RWPE2 (cell line): ENCODE measurements around the gene ITGB6.
A peak's percentile ranks its signal among the peaks of the same experiment; 100 is the strongest.

Experiments used
- ATAC-seq: fragments of 200-7000 bp; cut with Tn5 transposase; 3 replicates; pipeline ENCODE4 v1.9.1; 2021; ENCODE audit warnings: low read depth
- DNase-seq: peaks from one replicate; pipeline ENCODE4 v3.0.0-alpha.2; 2020; ENCODE audit warnings: low spot score
- H3K27ac ChIP-seq: fragments of 450-650 bp; 2 replicates; pipeline ENCODE4 v1.5.1; 2017; ENCODE audit warnings: mild to moderate bottlenecking; ENCODE audit not compliant: poor library complexity, severe bottlenecking
- H3K27me3 ChIP-seq: fragments of 250-450 bp; sonication (Bioruptor Pico); 2 replicates; pipeline ENCODE4 v1.5.1; 2021; ENCODE audit warnings: mild to moderate bottlenecking, moderate library complexity; ENCODE audit not compliant: insufficient read depth, poor library complexity, severe bottlenecking
- H3K36me3 ChIP-seq: fragments of 250-450 bp; sonication (Bioruptor Pico); 2 replicates; pipeline ENCODE4 v1.5.1; 2020; ENCODE audit warnings: low read depth, mild to moderate bottlenecking, moderate library complexity
- H3K4me1 ChIP-seq: fragments of 250-450 bp; sonication (Bioruptor Pico); 2 replicates; pipeline ENCODE4 v1.5.1; 2021; ENCODE audit warnings: mild to moderate bottlenecking, moderate library complexity; ENCODE audit not compliant: insufficient read depth, poor library complexity, severe bottlenecking
- H3K4me3 ChIP-seq: fragments of 250-450 bp; sonication (Bioruptor Pico); 2 replicates; pipeline ENCODE4 v1.5.1; 2021; ENCODE audit warnings: mild to moderate bottlenecking, moderate library complexity; ENCODE audit not compliant: severe bottlenecking
- H3K9me3 ChIP-seq: fragments of 250-450 bp; sonication (Bioruptor Pico); 2 replicates; pipeline ENCODE4 v1.5.1; 2021; ENCODE audit warnings: mild to moderate bottlenecking, moderate library complexity; ENCODE audit not compliant: severe bottlenecking
- CTCF ChIP-seq: fragments of 450-650 bp; IDR thresholded peaks from one replicate; pipeline ENCODE4 v1.5.1; 2017; ENCODE audit warnings: mild to moderate bottlenecking, moderate library complexity; ENCODE audit not compliant: poor library complexity, severe bottlenecking

Gene ITGB6

GRCh38 chr2:160180172-160180571 is 19.9 kb downstream of the ITGB6 start:
- DNase-seq (no peak), ATAC-seq (no peak)
- peaks cover 57% of the 10 kb centered on the region for H3K36me3 ChIP-seq
- peaks cover 6% of the 10 kb centered on the region for H3K4me1 ChIP-seq
- no peaks in the 10 kb centered on the region for H3K9me3 ChIP-seq
- no peak overlapping the region for H3K4me3 ChIP-seq
- no peak for TF ChIP-seq CTCF
- H3K27ac ChIP-seq: no peak overlapping the region
- H3K27me3 ChIP-seq: no peaks in the 10 kb centered on the region

GRCh38 chr2:160175169-160176134 is 24.6 kb downstream of the ITGB6 start:
- TF ChIP-seq CTCF: no peak
- H3K27ac ChIP-seq: peak overlapping the region; percentile 22
- H3K36me3 ChIP-seq: peaks cover 83% of the 10 kb centered on the region
- no peaks in the 10 kb centered on the region for H3K9me3 ChIP-seq
- DNase-seq (no peak), ATAC-seq (peak; percentile 41; the same call in 2 of the 3 replicates)
- no peak overlapping the region for H3K4me3 ChIP-seq
- peaks cover 6% of the 10 kb centered on the region for H3K4me1 ChIP-seq
- H3K27me3 ChIP-seq: no peaks in the 10 kb centered on the region

- ATAC-seq: peak; percentile 25; the same call in 2 of the 3 replicates
- Histone ChIP-seq H3K4me1 (peaks cover 6% of the 10 kb centered on the region), H3K27me3 (no peaks in the 10 kb centered on the region), H3K36me3 (peaks cover 87% of the 10 kb centered on the region), H3K4me3 (no peak overlapping the region), H3K27ac (peak overlapping the region; percentile 22), H3K9me3 (no peaks in the 10 kb centered on the region)
- DNase-seq: no peak
- TF ChIP-seq CTCF: no peak
Observed at GRCh38 chr2:160174322-160174721, 25.8 kb downstream of the ITGB6 start.

- no peak for TF ChIP-seq CTCF
- no peaks in the 10 kb centered on the region for H3K4me1 ChIP-seq
- H3K27ac ChIP-seq: peak overlapping the region; percentile 18
- peaks cover 85% of the 10 kb centered on the region for H3K36me3 ChIP-seq
- H3K9me3 ChIP-seq: no peaks in the 10 kb centered on the region
- no peak for DNase-seq
- H3K27me3 ChIP-seq: no peaks in the 10 kb centered on the region
- H3K4me3 ChIP-seq: no peak overlapping the region
- ATAC-seq: no peak
Observed at GRCh38 chr2:160169988-160170387, 30.1 kb downstream of the ITGB6 start.

- H3K9me3 ChIP-seq: no peaks in the 10 kb centered on the region
- H3K4me1 ChIP-seq: no peaks in the 10 kb centered on the region
- ATAC-seq: no peak
- H3K27ac ChIP-seq: peak overlapping the region; percentile 18
- no peak overlapping the region for H3K4me3 ChIP-seq
- no peak for DNase-seq
- no peaks in the 10 kb centered on the region for H3K27me3 ChIP-seq
- H3K36me3 ChIP-seq: peaks cover 85% of the 10 kb centered on the region
- no peak for TF ChIP-seq CTCF
Observed at GRCh38 chr2:160169471-160169870, 30.6 kb downstream of the ITGB6 start.
